Testis (tissue), 3 donors: ENCODE measurements around the gene WIPF3. TPM values are rescaled to one million over a fixed set of nuclear protein-coding genes. Genes with fewer than 3 reads are reported as not detected.
A peak's percentile ranks its signal among the peaks of the same experiment; 100 is the strongest.

Experiments used
- DNase-seq: peaks from one replicate; pipeline ENCODE4 v3.0.0-alpha.2; 2019
- H3K27ac ChIP-seq, 2 donors: fragments of 200-600 bp; sonication (generic); one replicate each; pipeline ENCODE4 v1.5.1; 2019
- H3K27me3 ChIP-seq: fragments of 200-600 bp; sonication (generic); one replicate; pipeline ENCODE4 v1.5.1; 2019
- H3K36me3 ChIP-seq: fragments of 200-600 bp; sonication (generic); one replicate; pipeline ENCODE4 v1.5.1; 2017; ENCODE audit warnings: low read depth; ENCODE audit errors: missing control alignments
- H3K4me1 ChIP-seq: fragments of 200-600 bp; sonication (generic); one replicate; pipeline ENCODE4 v1.5.1; 2019
- H3K4me3 ChIP-seq, 2 donors: fragments of 200-600 bp; sonication (generic); one replicate each; pipeline ENCODE4 v1.5.1; 2017 to 2019
- H3K9me3 ChIP-seq: fragments of 200-600 bp; sonication (generic); one replicate; pipeline ENCODE4 v1.5.1; 2017
- POLR2A ChIP-seq: fragments of 450-650 bp; IDR thresholded peaks from one replicate; pipeline ENCODE4 v1.6.1; 2017; ENCODE audit warnings: antibody characterized with exemption, mild to moderate bottlenecking, moderate library complexity
- WGBS, 2 donors: methylation state at CpG; one replicate each; pipeline ENCODE4 v1.1.5; 2018; 5-methylcytosine and 5-hydroxymethylcytosine counted together
- intact Hi-C: fragments of 100-400 bp; cut with DNase I; formaldehyde crosslinking; loops from one replicate; pipeline ENCODE4 v1.15.1; 2023; ENCODE audit warnings: low total_unique reads
- polyA plus RNA-seq: library from polyadenylated mRNA; stranded (reverse); fragments of 350-450 nt; fragmentation: Illumina TruSeq; extraction: RNeasy Lipid Tissue Mini Kit (QIAGEN cat#74804); gene quantifications from one replicate; pipeline ENCODE4 v1.2.3, GENCODE V29; 2014; ENCODE audit warnings: low read depth, low replicate concordance; ENCODE audit not compliant: insufficient read depth
- total RNA-seq, 2 donors: library from RNA; depleted of rRNA; stranded (reverse); fragments of >200 nt; gene quantifications; one replicate each; pipeline ENCODE4 v1.2.3, GENCODE V29; 2016
- TF ChIP-seq, protein P1 (sequence below), 3 experiments: fragments of 450-650 bp in 2 of 3; fragments of 200-600 bp in 1 of 3; sonication (generic) in 1 of 3; IDR thresholded peaks; one replicate each; pipeline ENCODE4 v1.5.1; 2016 to 2019; ENCODE audit warnings: antibody characterized with exemption in 3 of 3, mild to moderate bottlenecking in 2 of 3, moderate library complexity in 1 of 3

WIPF3 gene
- total and polyA plus RNA-seq, 3 donors from 2014 or later, result 42.7 to 110 (median 80.7) TPM

DNA sequence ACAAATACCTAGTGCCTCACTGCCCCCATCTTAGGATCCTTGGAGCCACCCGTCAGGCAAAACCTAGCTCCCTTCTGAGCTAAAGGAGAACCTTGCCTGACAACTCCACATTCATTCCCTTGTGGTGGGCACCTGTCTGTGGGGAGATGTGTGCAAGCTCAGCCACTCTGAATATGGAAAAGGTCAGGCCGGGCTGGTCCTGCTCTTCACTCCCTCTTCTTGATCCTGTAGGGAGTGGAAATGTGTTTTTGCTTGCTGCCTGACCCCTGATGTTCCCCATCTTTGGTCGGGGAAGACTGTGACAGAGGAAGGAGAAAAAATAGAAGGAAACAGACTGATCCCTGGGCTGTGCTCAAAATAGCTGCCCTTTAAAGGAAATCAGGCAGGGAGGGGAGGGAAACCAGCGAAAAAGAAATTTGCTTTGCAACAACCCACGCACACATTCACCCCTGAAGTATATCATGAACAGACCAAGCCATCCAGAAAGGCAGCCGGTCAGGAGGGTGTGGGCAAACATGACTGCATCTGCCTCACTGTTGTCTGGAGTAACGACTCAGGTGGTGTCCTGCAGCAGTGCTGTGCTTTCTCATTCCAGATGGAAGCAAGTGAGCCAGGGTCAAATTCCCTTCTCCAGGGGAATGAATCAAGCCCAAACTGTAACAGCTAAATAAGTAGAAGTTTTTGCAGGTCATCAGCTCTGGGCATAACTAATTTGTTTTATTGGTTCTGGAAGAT, 109.3 kb downstream of the WIPF3 start:
- H3K27ac ChIP-seq, result peak overlapping the region; percentile 21 to 71
- DNase-seq, result peak; percentile 46
- H3K4me3 ChIP-seq, result no peak overlapping the region
- no peaks in the 10 kb centered on the region for H3K9me3 ChIP-seq
- intact Hi-C loops, result no loop called here
- H3K27me3 ChIP-seq, result no peaks in the 10 kb centered on the region
- WGBS, 2 donors, result 29 to 36% methylated on average over 6 to 7 of the region's 7 CpGs
- H3K36me3 ChIP-seq, result no peaks in the 10 kb centered on the region
- no peak for TF ChIP-seq POLR2A
- TF ChIP-seq, protein P1, sequence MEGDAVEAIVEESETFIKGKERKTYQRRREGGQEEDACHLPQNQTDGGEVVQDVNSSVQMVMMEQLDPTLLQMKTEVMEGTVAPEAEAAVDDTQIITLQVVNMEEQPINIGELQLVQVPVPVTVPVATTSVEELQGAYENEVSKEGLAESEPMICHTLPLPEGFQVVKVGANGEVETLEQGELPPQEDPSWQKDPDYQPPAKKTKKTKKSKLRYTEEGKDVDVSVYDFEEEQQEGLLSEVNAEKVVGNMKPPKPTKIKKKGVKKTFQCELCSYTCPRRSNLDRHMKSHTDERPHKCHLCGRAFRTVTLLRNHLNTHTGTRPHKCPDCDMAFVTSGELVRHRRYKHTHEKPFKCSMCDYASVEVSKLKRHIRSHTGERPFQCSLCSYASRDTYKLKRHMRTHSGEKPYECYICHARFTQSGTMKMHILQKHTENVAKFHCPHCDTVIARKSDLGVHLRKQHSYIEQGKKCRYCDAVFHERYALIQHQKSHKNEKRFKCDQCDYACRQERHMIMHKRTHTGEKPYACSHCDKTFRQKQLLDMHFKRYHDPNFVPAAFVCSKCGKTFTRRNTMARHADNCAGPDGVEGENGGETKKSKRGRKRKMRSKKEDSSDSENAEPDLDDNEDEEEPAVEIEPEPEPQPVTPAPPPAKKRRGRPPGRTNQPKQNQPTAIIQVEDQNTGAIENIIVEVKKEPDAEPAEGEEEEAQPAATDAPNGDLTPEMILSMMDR (IDR thresholded peaks at IDR 0.05), result no peak
- H3K4me1 ChIP-seq, result peaks cover 7% of the 10 kb centered on the region

DNA sequence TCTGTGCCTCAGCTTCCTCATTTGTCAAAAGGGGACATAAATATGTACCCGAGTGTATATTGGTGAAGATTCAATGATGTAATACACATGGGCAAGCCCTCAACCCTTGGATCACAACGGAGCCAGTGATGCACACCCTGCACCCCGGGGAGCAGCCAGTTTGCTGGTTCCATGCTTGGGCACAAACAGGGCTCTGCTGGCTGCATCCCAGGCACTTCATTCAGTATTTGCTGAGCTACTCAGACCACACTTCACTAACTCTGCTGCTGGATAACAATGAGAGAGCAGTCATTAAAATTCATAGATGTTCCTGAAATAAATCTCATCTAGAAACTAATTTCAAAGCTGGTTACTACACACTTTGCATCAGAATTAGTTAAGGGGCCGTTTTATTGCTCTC, 111.3 kb downstream of the WIPF3 start:
- no peak for TF ChIP-seq POLR2A
- TF ChIP-seq, protein P1 (IDR thresholded peaks at IDR 0.05), result no peak
- DNase-seq, result no peak
- H3K4me3 ChIP-seq, result no peak overlapping the region
- no peak overlapping the region for H3K27ac ChIP-seq
- no peaks in the 10 kb centered on the region for H3K9me3 ChIP-seq
- no peaks in the 10 kb centered on the region for H3K36me3 ChIP-seq
- 81 to 87% methylated on average over 4 of the region's 4 CpGs for WGBS, 2 donors
- H3K4me1 ChIP-seq, result peaks cover 11% of the 10 kb centered on the region
- intact Hi-C loops, result no loop called here
- H3K27me3 ChIP-seq, result no peaks in the 10 kb centered on the region

DNA sequence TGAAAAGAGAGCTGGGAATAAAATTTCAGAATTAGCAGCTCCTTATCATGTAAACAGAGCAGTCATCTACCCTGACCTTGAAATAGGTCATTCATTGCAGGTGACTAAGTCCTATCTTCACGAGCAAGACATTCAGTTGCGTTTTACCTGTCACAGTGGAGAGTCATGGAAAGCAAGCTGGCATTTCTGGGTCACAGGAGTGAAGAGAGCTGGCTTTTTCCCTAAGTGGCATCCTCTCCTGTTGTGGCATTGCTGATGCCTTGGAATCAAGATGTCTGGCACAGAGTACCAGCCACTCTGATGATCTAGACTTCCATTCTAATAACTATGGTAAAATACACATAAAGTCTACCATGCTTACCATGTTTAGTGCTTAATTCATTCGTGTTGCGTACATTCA, 112.5 kb downstream of the WIPF3 start:
- intact Hi-C loops, result no loop called here
- WGBS, 2 donors, result 75 to 79% methylated on average over 4 of the region's 4 CpGs

DNA sequence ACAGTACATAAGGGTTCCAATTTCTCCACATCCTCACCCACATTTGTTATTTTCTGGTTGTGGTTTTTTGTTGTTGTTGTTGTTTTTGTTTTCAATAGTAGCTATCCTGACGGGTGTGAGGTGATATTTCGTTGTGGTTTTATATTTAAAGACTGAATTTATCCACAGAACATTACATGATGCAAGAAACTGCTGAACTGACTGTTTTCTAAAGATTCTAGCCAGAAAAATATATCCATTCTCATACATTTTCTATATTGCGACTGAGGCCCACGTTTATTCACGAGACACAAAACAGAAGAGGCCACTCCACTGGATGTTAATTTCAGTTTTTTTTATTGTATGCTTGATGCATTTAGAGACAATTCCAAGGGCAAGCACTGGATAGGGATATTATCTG, 113.5 kb downstream of the WIPF3 start:
- TF ChIP-seq, protein P1 (IDR thresholded peaks at IDR 0.05), result no peak
- no peak for TF ChIP-seq POLR2A
- Histone ChIP-seq H3K27ac (no peak overlapping the region), H3K9me3 (no peaks in the 10 kb centered on the region), H3K27me3 (no peaks in the 10 kb centered on the region), H3K4me1 (peaks cover 11% of the 10 kb centered on the region), H3K4me3 (no peak overlapping the region), H3K36me3 (no peaks in the 10 kb centered on the region)
- no peak for DNase-seq
- intact Hi-C loops, result no loop called here
- 86 to 93% methylated on average over 5 of the region's 5 CpGs for WGBS, 2 donors

More for the DNA sequence above, 112.5 kb downstream of the WIPF3 start:
- Histone ChIP-seq H3K9me3 (no peaks in the 10 kb centered on the region), H3K4me3 (no peak overlapping the region), H3K36me3 (no peaks in the 10 kb centered on the region), H3K4me1 (peaks cover 11% of the 10 kb centered on the region), H3K27ac (no peak overlapping the region), H3K27me3 (no peaks in the 10 kb centered on the region)
- no peak for DNase-seq
- TF ChIP-seq, protein P1 (IDR thresholded peaks at IDR 0.05), result no peak
- TF ChIP-seq POLR2A, result no peak

DNA sequence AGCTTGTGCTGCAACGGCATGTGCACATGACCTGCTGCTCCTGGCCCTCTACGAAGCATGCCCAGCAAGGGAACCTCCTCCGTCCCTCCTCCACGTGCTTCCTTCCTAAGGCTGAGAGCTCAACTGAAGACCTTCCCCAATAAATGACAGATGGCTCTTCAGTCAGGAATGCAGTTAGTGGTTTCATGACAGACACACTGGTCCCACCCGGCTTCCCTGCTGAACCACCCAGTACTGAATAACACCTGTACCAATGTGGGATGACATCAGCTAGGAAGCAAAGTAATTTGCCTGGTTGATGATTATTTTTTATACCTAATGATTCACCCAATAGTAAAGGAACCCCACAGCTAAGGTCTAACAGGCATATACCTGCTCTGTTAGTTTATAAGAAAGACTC, 114.2 kb downstream of the WIPF3 start:
- no peaks in the 10 kb centered on the region for H3K27me3 ChIP-seq
- no peak for TF ChIP-seq POLR2A
- TF ChIP-seq, protein P1 (IDR thresholded peaks at IDR 0.05), result no peak
- peaks cover 6% of the 10 kb centered on the region for H3K4me1 ChIP-seq
- H3K36me3 ChIP-seq, result no peaks in the 10 kb centered on the region
- H3K9me3 ChIP-seq, result no peaks in the 10 kb centered on the region
- 69 to 71% methylated on average over 5 of the region's 5 CpGs for WGBS, 2 donors
- intact Hi-C loops, result no loop called here
- H3K4me3 ChIP-seq, result no peak overlapping the region
- DNase-seq, result no peak
- H3K27ac ChIP-seq, result no peak overlapping the region
